Spleen (tissue), 13 donors: ENCODE results near the gene AGTPBP1. TPM values are rescaled to one million over a fixed set of nuclear protein-coding genes. Genes with fewer than 3 reads are reported as not detected.
"Not testable (repeated sequence)": the region's sequence is repeated elsewhere in the genome, so short reads cannot be mapped to it uniquely, and the experiment has no call there.

Source experiments
- DNase-seq: peaks from one replicate; pipeline ENCODE4 v3.0.0-alpha.2; 2020
- H3K27ac ChIP-seq, 8 donors: fragments of 200-600 bp; sonication (generic) in 7 of 8; 1 replicate in 4 of 8; 2 replicates in 4 of 8; pipeline versions ENCODE4 v1.5.0 to v1.8.0; 2016 to 2021; ENCODE audit warnings: inconsistent platforms in 4 of 8, mild to moderate bottlenecking in 4 of 8, moderate library complexity in 1 of 8
- H3K27me3 ChIP-seq, 7 donors: fragments of 200-600 bp; sonication (generic) in 6 of 7; replicated peaks in 1 of 7; 1 replicate in 4 of 7; 2 replicates in 3 of 7; pipeline versions ENCODE4 v1.5.0 to v1.8.0; 2016 to 2021; ENCODE audit warnings: inconsistent platforms in 3 of 7, mild to moderate bottlenecking in 1 of 7
- H3K36me3 ChIP-seq, 6 donors: fragments of 200-600 bp; sonication (generic) in 5 of 6; 1 replicate in 4 of 6; 2 replicates in 2 of 6; pipeline versions ENCODE4 v1.5.0 to v1.8.0; 2016 to 2021; ENCODE audit warnings: inconsistent platforms in 2 of 6
- H3K4me1 ChIP-seq, 6 donors: fragments of 200-600 bp; sonication (generic) in 5 of 6; 1 replicate in 3 of 6; 2 replicates in 3 of 6; pipeline versions ENCODE4 v1.5.0 to v1.8.0; 2016 to 2021; ENCODE audit warnings: inconsistent platforms in 3 of 6
- H3K4me3 ChIP-seq, 8 donors: fragments of 200-600 bp; sonication (generic) in 7 of 8; 1 replicate in 4 of 8; 2 replicates in 4 of 8; pipeline versions ENCODE4 v1.5.0 to v1.8.0; 2016 to 2021; ENCODE audit warnings: inconsistent platforms in 4 of 8, mild to moderate bottlenecking in 4 of 8, moderate library complexity in 2 of 8
- H3K9me3 ChIP-seq, 8 donors: fragments of 200-600 bp; sonication (generic) in 7 of 8; 1 replicate in 4 of 8; 2 replicates in 4 of 8; pipeline versions ENCODE4 v1.5.0 to v1.8.0; 2016 to 2021; ENCODE audit warnings: inconsistent platforms in 4 of 8
- POLR2A ChIP-seq, 3 donors: fragments of 450-650 bp; IDR thresholded peaks; one replicate each; pipeline ENCODE4 v1.5.1; 2017; ENCODE audit warnings: antibody characterized with exemption in 3 of 3, mild to moderate bottlenecking in 1 of 3
- POLR2AphosphoS5 ChIP-seq, 3 donors: sonication (generic); formaldehyde crosslinking; IDR thresholded peaks; one replicate each; pipeline ENCODE4 v1.5.1; 2017; ENCODE audit warnings: antibody characterized with exemption in 3 of 3
- WGBS, 5 donors: extraction: QIAGEN DNeasy Blood & Tissue Kit in 3 of 5; methylation state at CpG; one replicate each; pipeline versions ENCODE4 v1.1.5 to v1.1.7; 2013 to 2018; 5-methylcytosine and 5-hydroxymethylcytosine counted together
- intact Hi-C: fragments of 100-400 bp; cut with DNase I; formaldehyde crosslinking; loops from one replicate; pipeline ENCODE4 v1.15.0; 2023; ENCODE audit warnings: low total_unique reads
- long read RNA-seq, 2 donors: transcript quantifications; one replicate each; lab custom pipeline, GENCODE V29; 2026
- polyA plus RNA-seq, 3 donors: library from polyadenylated mRNA; stranded (reverse); fragments of 200-250 nt; gene quantifications; one replicate each; pipeline ENCODE4 v1.2.1, GENCODE V29; 2013
- total RNA-seq, 7 donors: library from RNA; depleted of rRNA in 3 of 7; stranded (reverse); fragments of >200 nt in 3 of 7; fragmentation: NEBNext Ultra II Directional in 4 of 7; extraction: Animal tissue kit (Norgen Biotek cat#: 25700) in 4 of 7; gene quantifications; one replicate each; pipeline versions ENCODE4 v1.1.0 to v1.2.1, GENCODE V29; 2016 to 2021
- TF ChIP-seq, protein P1 (sequence below), 11 experiments: fragments of 200-600 bp in 7 of 11; fragments of 450-650 bp in 4 of 11; sonication (generic) in 4 of 11; IDR thresholded peaks in 8 of 11; conservative IDR thresholded peaks in 3 of 11; 1 replicate in 7 of 11; 2 replicates in 4 of 11; pipeline versions ENCODE4 v1.4.0 to v1.8.0; 2016 to 2021; ENCODE audit warnings: antibody characterized with exemption in 11 of 11, inconsistent platforms in 4 of 11, mild to moderate bottlenecking in 1 of 11
- donor health status: healthy with polysubstance abuse.
- donor health status: DM: no; HTN: no; CAD: no; lungs with moderate emphysema.
- donor health status: DM: no; HTN: no; CAD: no.
- donor health status: Bipolar disorder and iron deficiency.
- donor health status: healthy.
- donor health status: DM: no; HTN: no; CAD: no.
- donor health status: DM: yes; HTN: yes; CAD: no.

AGTPBP1 gene, protein sequence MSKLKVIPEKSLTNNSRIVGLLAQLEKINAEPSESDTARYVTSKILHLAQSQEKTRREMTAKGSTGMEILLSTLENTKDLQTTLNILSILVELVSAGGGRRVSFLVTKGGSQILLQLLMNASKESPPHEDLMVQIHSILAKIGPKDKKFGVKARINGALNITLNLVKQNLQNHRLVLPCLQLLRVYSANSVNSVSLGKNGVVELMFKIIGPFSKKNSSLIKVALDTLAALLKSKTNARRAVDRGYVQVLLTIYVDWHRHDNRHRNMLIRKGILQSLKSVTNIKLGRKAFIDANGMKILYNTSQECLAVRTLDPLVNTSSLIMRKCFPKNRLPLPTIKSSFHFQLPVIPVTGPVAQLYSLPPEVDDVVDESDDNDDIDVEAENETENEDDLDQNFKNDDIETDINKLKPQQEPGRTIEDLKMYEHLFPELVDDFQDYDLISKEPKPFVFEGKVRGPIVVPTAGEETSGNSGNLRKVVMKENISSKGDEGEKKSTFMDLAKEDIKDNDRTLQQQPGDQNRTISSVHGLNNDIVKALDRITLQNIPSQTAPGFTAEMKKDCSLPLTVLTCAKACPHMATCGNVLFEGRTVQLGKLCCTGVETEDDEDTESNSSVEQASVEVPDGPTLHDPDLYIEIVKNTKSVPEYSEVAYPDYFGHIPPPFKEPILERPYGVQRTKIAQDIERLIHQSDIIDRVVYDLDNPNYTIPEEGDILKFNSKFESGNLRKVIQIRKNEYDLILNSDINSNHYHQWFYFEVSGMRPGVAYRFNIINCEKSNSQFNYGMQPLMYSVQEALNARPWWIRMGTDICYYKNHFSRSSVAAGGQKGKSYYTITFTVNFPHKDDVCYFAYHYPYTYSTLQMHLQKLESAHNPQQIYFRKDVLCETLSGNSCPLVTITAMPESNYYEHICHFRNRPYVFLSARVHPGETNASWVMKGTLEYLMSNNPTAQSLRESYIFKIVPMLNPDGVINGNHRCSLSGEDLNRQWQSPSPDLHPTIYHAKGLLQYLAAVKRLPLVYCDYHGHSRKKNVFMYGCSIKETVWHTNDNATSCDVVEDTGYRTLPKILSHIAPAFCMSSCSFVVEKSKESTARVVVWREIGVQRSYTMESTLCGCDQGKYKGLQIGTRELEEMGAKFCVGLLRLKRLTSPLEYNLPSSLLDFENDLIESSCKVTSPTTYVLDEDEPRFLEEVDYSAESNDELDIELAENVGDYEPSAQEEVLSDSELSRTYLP
- total RNA-seq = 10 to 100 TPM; 46.4 to 83.6 (median 53.3) TPM
- polyA plus RNA-seq = 1 to 10 TPM; 5.3 to 8.9 (median 7.7) TPM
- long read RNA-seq, donor 1, full-length matches to known transcripts = 3 of 3 reads
- long read RNA-seq, donor 1, partial matches to known transcripts = 0 of 3 reads
- long read RNA-seq, donor 1, other reads (novel, unspliced or antisense) = 0 of 3 reads
- long read RNA-seq, donor 2, full-length matches to known transcripts = 2 of 2 reads
- long read RNA-seq, donor 2, partial matches to known transcripts = 0 of 2 reads
- long read RNA-seq, donor 2, other reads (novel, unspliced or antisense) = 0 of 2 reads

DNA sequence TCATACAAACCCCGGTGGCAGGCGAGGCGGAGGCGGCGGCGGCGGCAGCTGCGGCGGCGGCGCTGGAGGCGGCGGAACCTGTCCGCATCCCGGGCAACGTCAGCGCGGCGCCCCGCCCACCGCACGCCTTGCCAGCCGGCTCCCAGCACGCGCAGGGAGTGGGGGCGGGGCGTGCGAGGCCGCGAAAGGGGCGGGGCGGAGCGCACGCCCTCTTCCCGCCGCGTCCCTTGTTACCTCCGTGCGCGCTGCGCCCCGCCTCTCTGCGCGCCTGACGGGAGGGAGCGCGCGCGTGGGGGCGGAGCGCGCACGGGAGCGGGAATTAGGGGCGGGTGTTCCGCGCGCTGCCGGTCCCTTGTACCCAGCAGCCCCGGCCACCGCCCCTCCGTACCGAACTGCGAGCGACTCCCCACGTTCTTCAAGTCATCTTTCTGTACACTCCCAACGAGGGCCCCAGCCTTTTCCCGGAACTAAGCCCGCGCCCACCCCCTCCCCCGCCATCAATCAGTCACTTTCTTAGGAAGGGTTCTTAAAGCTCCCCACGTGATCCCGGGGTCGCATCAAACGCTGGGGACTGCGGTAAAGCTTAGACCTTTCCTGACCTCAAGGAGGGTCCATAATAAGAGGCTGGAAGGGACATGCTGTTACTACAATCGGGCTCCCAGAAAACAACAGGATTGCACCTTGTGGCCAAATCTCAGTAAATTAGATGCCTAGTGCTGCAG lies at the start of gene AGTPBP1:
AGTPBP1 (minus strand) TSS at position 80 of the 722 bp plus-strand sequence. CDS start 29,421 bp downstream, outside the sequence.
- Histone ChIP-seq H3K4me1 (peaks cover 10 to 57% (median 25%) of the 10 kb centered on the region in 6 donors), H3K27ac (peak within 1 kb of the TSS; percentile 69 to 99 (median 97)), H3K36me3 (no peaks in the 10 kb centered on the region), H3K9me3 (no peaks in the 10 kb centered on the region), H3K4me3 (peak within 1 kb of the TSS; percentile 64 to 97 (median 86)), H3K27me3 (peaks cover 0 to 6% (median 0%) of the 10 kb centered on the region in 7 donors)
- intact Hi-C loops = loop anchor here (10.0 kb wide), 1 partner anchor 203 kb away; the partner anchor contains the start of gene NAA35
- peak; percentile 99 for DNase-seq
- 0 to 2% (median 0%) methylated on average over 18 to 77 of the region's 77 CpGs for WGBS, 5 donors
- TF ChIP-seq POLR2A (IDR thresholded peaks at IDR 0.05) (no peak), POLR2AphosphoS5 (IDR thresholded peaks at IDR 0.05) (peak; percentile 65 to 88 (median 80))
- TF ChIP-seq, protein P1, sequence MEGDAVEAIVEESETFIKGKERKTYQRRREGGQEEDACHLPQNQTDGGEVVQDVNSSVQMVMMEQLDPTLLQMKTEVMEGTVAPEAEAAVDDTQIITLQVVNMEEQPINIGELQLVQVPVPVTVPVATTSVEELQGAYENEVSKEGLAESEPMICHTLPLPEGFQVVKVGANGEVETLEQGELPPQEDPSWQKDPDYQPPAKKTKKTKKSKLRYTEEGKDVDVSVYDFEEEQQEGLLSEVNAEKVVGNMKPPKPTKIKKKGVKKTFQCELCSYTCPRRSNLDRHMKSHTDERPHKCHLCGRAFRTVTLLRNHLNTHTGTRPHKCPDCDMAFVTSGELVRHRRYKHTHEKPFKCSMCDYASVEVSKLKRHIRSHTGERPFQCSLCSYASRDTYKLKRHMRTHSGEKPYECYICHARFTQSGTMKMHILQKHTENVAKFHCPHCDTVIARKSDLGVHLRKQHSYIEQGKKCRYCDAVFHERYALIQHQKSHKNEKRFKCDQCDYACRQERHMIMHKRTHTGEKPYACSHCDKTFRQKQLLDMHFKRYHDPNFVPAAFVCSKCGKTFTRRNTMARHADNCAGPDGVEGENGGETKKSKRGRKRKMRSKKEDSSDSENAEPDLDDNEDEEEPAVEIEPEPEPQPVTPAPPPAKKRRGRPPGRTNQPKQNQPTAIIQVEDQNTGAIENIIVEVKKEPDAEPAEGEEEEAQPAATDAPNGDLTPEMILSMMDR (IDR thresholded peaks at IDR 0.05 in 8 of 11, conservative IDR thresholded peaks at IDR 0.05 in 3 of 11) = peak in 3 of 11 experiments; percentile 19 to 28 (median 25)

DNA sequence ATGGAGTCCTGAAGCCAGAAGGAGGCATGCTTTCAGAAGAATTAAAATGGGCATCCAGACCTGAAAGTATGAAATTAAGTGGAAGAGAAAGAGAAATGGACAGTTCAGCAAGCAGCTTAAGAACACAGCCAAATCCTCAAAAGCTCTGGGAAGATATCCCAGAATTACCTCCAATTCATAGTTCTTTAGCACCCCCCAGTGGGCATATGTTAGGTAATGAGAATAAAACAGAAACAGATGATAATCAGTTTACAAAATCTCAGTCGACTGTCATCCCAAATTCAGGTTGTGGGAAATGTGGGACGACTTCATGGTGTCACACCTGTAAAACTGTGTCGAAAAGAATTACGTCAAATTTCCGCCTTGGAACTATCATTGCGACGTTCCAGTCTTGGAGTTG lies 44.4 kb upstream of the AGTPBP1 start:
- not testable (repeated sequence) for H3K27ac ChIP-seq, DNase-seq, H3K36me3 ChIP-seq, H3K4me1 ChIP-seq, H3K9me3 ChIP-seq, H3K27me3 ChIP-seq, H3K4me3 ChIP-seq
- TF ChIP-seq, protein P1 (IDR thresholded peaks at IDR 0.05 in 8 of 11, conservative IDR thresholded peaks at IDR 0.05 in 3 of 11) = peak in 3 of 11 experiments; percentile 29 to 35 (median 32)
- intact Hi-C loops = loop anchor here (10.0 kb wide), 2 partner anchors 91 to 1391 kb away; no protein-coding TSS in a partner anchor
- WGBS, 5 donors = 23 to 36% (median 26%) methylated on average over 5 to 7 of the region's 7 CpGs

DNA sequence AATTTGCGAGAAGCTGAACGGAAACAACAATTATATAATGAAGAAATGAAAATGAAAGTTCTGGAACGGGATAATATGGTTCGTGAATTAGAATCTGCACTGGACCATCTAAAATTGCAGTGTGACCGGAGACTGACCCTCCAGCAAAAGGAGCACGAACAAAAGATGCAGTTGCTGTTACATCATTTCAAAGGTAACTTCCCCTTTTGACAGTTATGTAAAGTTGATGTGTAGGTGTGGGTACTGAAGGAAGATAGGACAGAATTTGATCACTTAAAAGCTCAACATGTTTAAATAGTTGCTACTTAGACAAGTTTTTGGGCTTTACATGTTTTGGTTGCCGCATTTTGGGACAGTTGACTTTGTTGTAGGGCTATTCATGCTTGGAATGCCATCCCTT lies 32.1 kb upstream of the AGTPBP1 start:
- H3K27ac ChIP-seq, intact Hi-C loops, H3K27me3 ChIP-seq, H3K4me1 ChIP-seq, H3K36me3 ChIP-seq, DNase-seq, H3K9me3 ChIP-seq, H3K4me3 ChIP-seq: not testable (repeated sequence)
- 72 to 83% (median 80%) methylated on average over 7 of the region's 7 CpGs for WGBS, 5 donors

DNA sequence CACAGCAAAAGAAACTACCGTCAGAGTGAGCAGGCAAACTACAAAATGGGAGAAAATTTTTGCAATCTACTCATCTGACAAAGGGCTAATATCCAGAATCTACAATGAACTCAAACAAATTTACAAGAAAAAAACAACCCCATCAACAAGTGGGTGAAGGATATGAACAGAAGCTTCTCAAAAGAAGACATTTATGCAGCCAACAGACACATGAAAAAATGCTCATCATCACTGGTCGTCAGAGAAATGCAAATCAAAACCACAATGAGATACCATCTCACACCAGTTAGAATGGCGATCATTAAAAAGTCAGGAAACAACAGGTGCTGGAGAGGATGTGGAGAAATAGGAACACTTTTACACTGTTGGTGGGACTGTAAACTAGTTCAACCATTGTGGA lies 20.0 kb upstream of the AGTPBP1 start:
- intact Hi-C loops, H3K4me3 ChIP-seq, H3K27ac ChIP-seq, H3K4me1 ChIP-seq, H3K9me3 ChIP-seq, H3K36me3 ChIP-seq, DNase-seq, H3K27me3 ChIP-seq: not testable (repeated sequence)
- 49 to 66% (median 59%) methylated on average over 2 to 3 of the region's 3 CpGs for WGBS, 5 donors

DNA sequence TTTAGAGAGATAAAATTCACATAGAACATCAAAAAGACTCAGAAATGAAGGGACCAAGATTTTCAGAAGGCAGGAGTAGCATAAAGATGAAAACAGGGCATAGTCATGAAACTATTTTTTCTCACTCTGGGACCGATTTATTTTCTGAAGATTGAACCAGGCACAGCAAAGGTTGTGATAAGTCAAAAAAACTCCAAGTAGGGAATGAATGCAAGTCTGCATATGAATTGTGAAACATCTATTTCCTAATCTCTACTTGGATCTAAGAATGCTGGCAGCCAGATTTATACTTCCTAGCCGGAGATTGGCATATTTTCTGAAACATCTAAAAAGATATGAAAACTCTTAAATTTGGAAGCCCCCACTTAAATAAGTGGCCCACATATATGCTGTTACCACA lies 16.0 kb upstream of the AGTPBP1 start:
- H3K27ac ChIP-seq, H3K27me3 ChIP-seq, DNase-seq, H3K4me1 ChIP-seq, H3K9me3 ChIP-seq, intact Hi-C loops, H3K36me3 ChIP-seq, H3K4me3 ChIP-seq: not testable (repeated sequence)
- 72 to 93% (median 90%) methylated on average over 2 of the region's 2 CpGs for WGBS, 5 donors

DNA sequence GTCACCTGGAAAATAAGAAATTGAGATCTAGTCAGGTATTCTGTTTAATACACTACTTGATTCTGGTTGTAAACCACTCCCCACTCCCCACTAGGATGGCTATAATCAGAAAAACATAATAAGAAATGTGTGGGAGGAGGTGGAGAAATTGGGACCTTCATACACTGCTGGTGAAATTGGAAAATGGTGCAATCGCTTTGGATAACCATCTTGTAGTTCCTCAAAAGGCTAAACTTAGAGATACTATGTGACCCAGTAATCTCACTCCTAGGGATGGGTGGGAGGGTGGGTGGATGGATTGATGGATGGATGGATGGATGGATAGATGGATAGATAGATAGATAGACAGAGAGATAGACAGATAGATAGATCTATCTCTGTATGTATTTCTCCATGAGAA lies 14.5 kb upstream of the AGTPBP1 start:
- H3K27me3 ChIP-seq, H3K9me3 ChIP-seq, intact Hi-C loops, H3K4me3 ChIP-seq, H3K36me3 ChIP-seq, DNase-seq, H3K4me1 ChIP-seq, H3K27ac ChIP-seq: not testable (repeated sequence)
- WGBS, 5 donors = 67 to 94% (median 85%) methylated on average over 1 of the region's 1 CpG
